Adrenal gland (tissue), 12 donors: ENCODE results near the gene DOCK1. TPM values are rescaled to one million over a fixed set of nuclear protein-coding genes. Genes with fewer than 3 reads are reported as not detected.

Experiments used
- DNase-seq, 7 donors: peaks; one replicate each; pipeline ENCODE4 v3.0.0-alpha.2; 2019 to 2020
- H3K27ac ChIP-seq, 5 donors: fragments of 200-600 bp; sonication (generic) in 4 of 5; 1 replicate in 3 of 5; 2 replicates in 2 of 5; pipeline versions ENCODE4 v1.5.1 to v1.8.0; 2016 to 2020; ENCODE audit warnings: mild to moderate bottlenecking in 1 of 5
- H3K27me3 ChIP-seq: fragments of 200-600 bp; 2 replicates; pipeline ENCODE4 v1.8.0; 2021
- H3K36me3 ChIP-seq, 2 donors: fragments of 200-600 bp; replicated peaks in 1 of 2; 1 replicate in 1 of 2; 2 replicates in 1 of 2; pipeline versions ENCODE4 v1.5.1 to v1.8.0; 2018 to 2022
- H3K4me1 ChIP-seq, 2 donors: fragments of 200-600 bp; replicated peaks in 1 of 2; 1 replicate in 1 of 2; 2 replicates in 1 of 2; pipeline versions ENCODE4 v1.5.1 to v1.8.0; 2018 to 2021
- H3K4me3 ChIP-seq, 4 donors: fragments of 200-600 bp; sonication (generic) in 3 of 4; one replicate each; pipeline ENCODE4 v1.5.1; 2016 to 2018
- H3K9me3 ChIP-seq, 3 donors: fragments of 200-600 bp; sonication (generic) in 1 of 3; replicated peaks in 1 of 3; 1 replicate in 2 of 3; 2 replicates in 1 of 3; pipeline versions ENCODE4 v1.5.1 to v1.8.0; 2016 to 2021
- CTCF ChIP-seq, 6 experiments: fragments of 450-650 bp in 4 of 6; fragments of 200-600 bp in 2 of 6; sonication (generic) in 1 of 6; IDR thresholded peaks; 1 replicate in 5 of 6; 2 replicates in 1 of 6; pipeline versions ENCODE4 v1.5.1 to v1.8.0; 2016 to 2021; ENCODE audit warnings: antibody characterized with exemption in 6 of 6, mild to moderate bottlenecking in 2 of 6, moderate library complexity in 1 of 6
- POLR2A ChIP-seq, 2 donors: fragments of 450-650 bp; IDR thresholded peaks; one replicate each; pipeline ENCODE4 v1.6.1; 2017; ENCODE audit warnings: antibody characterized with exemption in 2 of 2, mild to moderate bottlenecking in 2 of 2, moderate library complexity in 1 of 2
- WGBS, 4 donors: extraction: QIAGEN DNeasy Blood & Tissue Kit in 2 of 4; methylation state at CpG; one replicate each; pipeline versions ENCODE4 v1.1.5 to v1.1.7; 2013 to 2017; 5-methylcytosine and 5-hydroxymethylcytosine counted together
- intact Hi-C, 2 donors: fragments of 100-400 bp; cut with DNase I; formaldehyde crosslinking; loops; one replicate each; pipeline versions ENCODE4 v1.14.1 to v1.15.0; 2022 to 2023
- polyA plus RNA-seq, 3 donors: library from polyadenylated mRNA; stranded (reverse); fragments of 200-250 nt in 2 of 3; fragments of 350-450 nt in 1 of 3; fragmentation: Illumina TruSeq in 1 of 3; extraction: RNeasy Lipid Tissue Mini Kit (QIAGEN cat#74804) in 1 of 3; gene quantifications; one replicate each; pipeline ENCODE4 v1.2.3, GENCODE V29; 2013 to 2014
- total RNA-seq, 9 donors: library from RNA; depleted of rRNA in 4 of 9; stranded (reverse); fragments of >200 nt in 4 of 9; fragments of 120-200 nt in 1 of 9; fragmentation: NEBNext Ultra II Directional in 1 of 9; extraction: Animal tissue kit (Norgen Biotek cat#: 25700) in 1 of 9; gene quantifications; one replicate each; pipeline versions ENCODE4 v1.1.0 to v1.2.4, GENCODE V29; 2013 to 2023
- donor health status: healthy with polysubstance abuse.
- donor health status: Bipolar disorder and iron deficiency.
- donor health status: DM: yes; HTN: yes; CAD: no.
- donor health status: DM: no; HTN: no; CAD: no.
- donor health status: DM: no; HTN: no; CAD: no.
- donor health status: DM: yes; HTN: yes; CAD: no.

The DOCK1 gene
- total and polyA plus RNA-seq, 12 donors, result 8.1 to 30.4 (median 21.6) TPM

GRCh38 chr10:127161482-127161881 is 256.3 kb downstream of the DOCK1 start:
- Histone ChIP-seq H3K27me3 (no peaks in the 10 kb centered on the region), H3K9me3 (no peaks in the 10 kb centered on the region), H3K4me3 (no peak overlapping the region), H3K36me3 (no peaks in the 10 kb centered on the region), H3K27ac (no peak overlapping the region), H3K4me1 (no peaks in the 10 kb centered on the region)
- TF ChIP-seq POLR2A (IDR thresholded peaks at IDR 0.05), result no peak
- no peak for TF ChIP-seq CTCF (IDR thresholded peaks at IDR 0.05)
- intact Hi-C loops, result no loop called here
- 84 to 91% (median 90%) methylated on average over 5 of the region's 5 CpGs for whole genome bisulfite sequencing, 4 donors
- no peak for DNase-seq

- DNase-seq, result no peak
- intact Hi-C loops, result no loop called here
- Histone ChIP-seq H3K36me3 (no peaks in the 10 kb centered on the region), H3K27me3 (no peaks in the 10 kb centered on the region), H3K9me3 (no peaks in the 10 kb centered on the region), H3K4me1 (no peaks in the 10 kb centered on the region), H3K27ac (no peak overlapping the region), H3K4me3 (no peak overlapping the region)
- 91 to 99% (median 96%) methylated on average over 6 of the region's 6 CpGs for WGBS, 4 donors
- TF ChIP-seq CTCF (IDR thresholded peaks at IDR 0.05), result no peak
- no peak for TF ChIP-seq POLR2A (IDR thresholded peaks at IDR 0.05)
Observed at GRCh38 chr10:127162841-127163240, 257.6 kb downstream of the DOCK1 start.

DNA sequence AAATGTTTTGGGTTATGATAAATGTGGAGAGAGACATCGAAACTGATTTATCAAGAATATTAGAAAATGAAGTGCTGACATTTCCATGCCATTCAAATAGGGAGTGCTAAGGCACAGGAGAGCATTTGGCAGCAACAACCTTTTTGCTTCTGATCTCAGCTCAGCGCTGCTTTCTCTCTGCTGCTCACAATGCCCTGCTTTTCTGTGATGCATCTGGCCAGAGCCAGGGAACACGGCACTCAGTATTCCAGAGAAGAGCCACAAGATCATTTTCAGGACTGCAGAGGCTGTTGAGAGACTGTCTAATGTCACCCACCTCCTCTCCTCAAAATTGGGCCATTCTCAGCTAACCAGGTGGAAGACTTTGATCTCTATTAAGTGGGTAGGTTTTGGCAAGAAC is 263.0 kb downstream of the DOCK1 start:
- Histone ChIP-seq H3K36me3 (no peaks in the 10 kb centered on the region), H3K27ac (no peak overlapping the region), H3K4me1 (no peaks in the 10 kb centered on the region), H3K27me3 (no peaks in the 10 kb centered on the region), H3K9me3 (no peaks in the 10 kb centered on the region), H3K4me3 (no peak overlapping the region)
- intact Hi-C loops, result no loop called here
- WGBS, 4 donors, result 85 to 89% (median 88%) methylated on average over 3 of the region's 3 CpGs
- no peak for DNase-seq
- TF ChIP-seq CTCF (IDR thresholded peaks at IDR 0.05) (no peak), POLR2A (IDR thresholded peaks at IDR 0.05) (no peak)

- no peaks in the 10 kb centered on the region for H3K36me3 ChIP-seq
- no peaks in the 10 kb centered on the region for H3K27me3 ChIP-seq
- H3K9me3 ChIP-seq, result no peaks in the 10 kb centered on the region
- 96 to 99% (median 97%) methylated on average over 8 of the region's 8 CpGs for WGBS, 4 donors
- intact Hi-C loops, result no loop called here
- no peak overlapping the region for H3K4me3 ChIP-seq
- TF ChIP-seq CTCF (IDR thresholded peaks at IDR 0.05) (no peak), POLR2A (IDR thresholded peaks at IDR 0.05) (no peak)
- no peak overlapping the region for H3K27ac ChIP-seq
- H3K4me1 ChIP-seq, result no peaks in the 10 kb centered on the region
- no peak for DNase-seq
Observed at GRCh38 chr10:127174866-127175265, 269.6 kb downstream of the DOCK1 start.
